VCaP (cell line): ENCODE measurements around the gene GNRHR.

ENCODE experiments used
- H3K27ac ChIP-seq: fragments of 450-650 bp; 2 replicates; pipeline ENCODE4 v1.5.1; 2017
- CTCF ChIP-seq: fragments of 450-650 bp; conservative IDR thresholded peaks from 2 replicates; pipeline ENCODE4 v1.5.1; 2017; ENCODE audit warnings: mild to moderate bottlenecking, moderate library complexity

The GNRHR gene

GRCh38 chr4:67719953-67720617 lies 34.1 kb downstream of the GNRHR start:
- no peak for TF ChIP-seq CTCF
- no peak overlapping the region for H3K27ac ChIP-seq

GRCh38 chr4:67718848-67719247 lies 35.3 kb downstream of the GNRHR start:
- no peak overlapping the region for H3K27ac ChIP-seq
- no peak for TF ChIP-seq CTCF

- no peak for TF ChIP-seq CTCF
- no peak overlapping the region for H3K27ac ChIP-seq
These were observed 36.6 kb downstream of the GNRHR start for GRCh38 chr4:67717586-67717985.

GRCh38 chr4:67714955-67715354 lies 39.2 kb downstream of the GNRHR start:
- TF ChIP-seq CTCF = no peak

GRCh38 chr4:67714248-67714583 lies 40.0 kb downstream of the GNRHR start:
- no peak for TF ChIP-seq CTCF
- H3K27ac ChIP-seq = peak overlapping the region; percentile 64; the same call in 1 of the 2 replicates

More at GRCh38 chr4:67714955-67715354, 39.2 kb downstream of the GNRHR start:
- H3K27ac ChIP-seq = no peak overlapping the region

- TF ChIP-seq CTCF = no peak
- H3K27ac ChIP-seq = peak overlapping the region; percentile 64
These were observed 40.5 kb downstream of the GNRHR start for GRCh38 chr4:67713529-67714247.

GRCh38 chr4:67712650-67713528 lies 41.3 kb downstream of the GNRHR start:
- H3K27ac ChIP-seq = peak overlapping the region; percentile 64
- TF ChIP-seq CTCF = no peak
